Muscle layer of duodenum (tissue), 2 donors: ENCODE measurements around the gene CTNNA2.

Source experiments
- H3K27ac ChIP-seq: one replicate; pipeline ENCODE4 v1.7.0; 2013; ENCODE audit warnings: mild to moderate bottlenecking, low read length
- H3K27me3 ChIP-seq: one replicate; pipeline ENCODE4 v1.7.0; 2013; ENCODE audit warnings: low read depth, mild to moderate bottlenecking, control low read depth, low read length
- H3K36me3 ChIP-seq, 2 donors: one replicate each; pipeline ENCODE4 v1.7.0; 2013; ENCODE audit warnings: low read length in 2 of 2, control low read depth in 1 of 2, mild to moderate bottlenecking in 1 of 2; ENCODE audit not compliant: insufficient read depth in 2 of 2, control insufficient read depth in 1 of 2
- H3K4me1 ChIP-seq, 2 donors: one replicate each; pipeline ENCODE4 v1.7.0; 2013; ENCODE audit warnings: low read length in 2 of 2, mild to moderate bottlenecking in 2 of 2, control low read depth in 1 of 2, moderate library complexity in 1 of 2; ENCODE audit not compliant: insufficient read depth in 2 of 2, control insufficient read depth in 1 of 2
- H3K4me3 ChIP-seq, 2 donors: one replicate each; pipeline ENCODE4 v1.7.0; 2013; ENCODE audit warnings: low read length in 2 of 2, low read depth in 1 of 2, mild to moderate bottlenecking in 1 of 2
- H3K9me3 ChIP-seq, 2 donors: one replicate each; pipeline ENCODE4 v1.7.0; 2013; ENCODE audit warnings: low read length in 2 of 2, control low read depth in 1 of 2, mild to moderate bottlenecking in 1 of 2; ENCODE audit not compliant: control insufficient read depth in 1 of 2
- donor health status: healthy.

Gene CTNNA2

GRCh38 chr2:80040226-80040625, 527.4 kb downstream of the CTNNA2 start:
- no peaks in the 10 kb centered on the region for H3K36me3 ChIP-seq
- H3K27me3 ChIP-seq, result no peaks in the 10 kb centered on the region
- H3K27ac ChIP-seq, result no peak overlapping the region
- H3K9me3 ChIP-seq, result no peaks in the 10 kb centered on the region
- H3K4me1 ChIP-seq, result no peaks in the 10 kb centered on the region
- no peak overlapping the region for H3K4me3 ChIP-seq

- H3K27me3 ChIP-seq, result no peaks in the 10 kb centered on the region
- H3K4me1 ChIP-seq, result no peaks in the 10 kb centered on the region
- no peak overlapping the region for H3K4me3 ChIP-seq
- H3K36me3 ChIP-seq, result no peaks in the 10 kb centered on the region
- H3K27ac ChIP-seq, result no peak overlapping the region
- H3K9me3 ChIP-seq, result no peaks in the 10 kb centered on the region
Observed at GRCh38 chr2:80042635-80043034, 529.8 kb downstream of the CTNNA2 start.

GRCh38 chr2:80048296-80048695, 535.4 kb downstream of the CTNNA2 start:
- no peaks in the 10 kb centered on the region for H3K27me3 ChIP-seq
- no peaks in the 10 kb centered on the region for H3K4me1 ChIP-seq
- no peaks in the 10 kb centered on the region for H3K36me3 ChIP-seq
- H3K4me3 ChIP-seq, result no peak overlapping the region
- H3K9me3 ChIP-seq, result no peaks in the 10 kb centered on the region
- H3K27ac ChIP-seq, result no peak overlapping the region

- Histone ChIP-seq H3K4me3 (no peak overlapping the region), H3K9me3 (no peaks in the 10 kb centered on the region), H3K36me3 (no peaks in the 10 kb centered on the region), H3K4me1 (no peaks in the 10 kb centered on the region), H3K27ac (no peak overlapping the region), H3K27me3 (no peaks in the 10 kb centered on the region)
Observed at GRCh38 chr2:80050246-80050645, 537.4 kb downstream of the CTNNA2 start.

GRCh38 chr2:80053522-80054345, 540.9 kb downstream of the CTNNA2 start:
- Histone ChIP-seq H3K9me3 (no peaks in the 10 kb centered on the region), H3K4me3 (no peak overlapping the region), H3K27ac (no peak overlapping the region), H3K36me3 (no peaks in the 10 kb centered on the region), H3K4me1 (no peaks in the 10 kb centered on the region), H3K27me3 (no peaks in the 10 kb centered on the region)

- Histone ChIP-seq H3K36me3 (no peaks in the 10 kb centered on the region), H3K27me3 (no peaks in the 10 kb centered on the region), H3K4me3 (no peak overlapping the region), H3K4me1 (no peaks in the 10 kb centered on the region), H3K9me3 (no peaks in the 10 kb centered on the region), H3K27ac (no peak overlapping the region)
Observed at GRCh38 chr2:80054346-80054675, 541.5 kb downstream of the CTNNA2 start.

GRCh38 chr2:80057956-80058355, 545.1 kb downstream of the CTNNA2 start:
- H3K4me1 ChIP-seq, result no peaks in the 10 kb centered on the region
- H3K9me3 ChIP-seq, result no peaks in the 10 kb centered on the region
- no peak overlapping the region for H3K27ac ChIP-seq
- H3K4me3 ChIP-seq, result no peak overlapping the region
- no peaks in the 10 kb centered on the region for H3K36me3 ChIP-seq
- no peaks in the 10 kb centered on the region for H3K27me3 ChIP-seq

GRCh38 chr2:80058562-80058961, 545.7 kb downstream of the CTNNA2 start:
- no peaks in the 10 kb centered on the region for H3K4me1 ChIP-seq
- H3K27ac ChIP-seq, result no peak overlapping the region
- no peak overlapping the region for H3K4me3 ChIP-seq
- H3K9me3 ChIP-seq, result no peaks in the 10 kb centered on the region
- H3K36me3 ChIP-seq, result no peaks in the 10 kb centered on the region
- H3K27me3 ChIP-seq, result no peaks in the 10 kb centered on the region

- H3K4me3 ChIP-seq, result no peak overlapping the region
- H3K9me3 ChIP-seq, result no peaks in the 10 kb centered on the region
- H3K4me1 ChIP-seq, result no peaks in the 10 kb centered on the region
- no peaks in the 10 kb centered on the region for H3K36me3 ChIP-seq
- no peak overlapping the region for H3K27ac ChIP-seq
- no peaks in the 10 kb centered on the region for H3K27me3 ChIP-seq
Observed at GRCh38 chr2:80059447-80059846, 546.6 kb downstream of the CTNNA2 start.

GRCh38 chr2:80061881-80062280, 549.0 kb downstream of the CTNNA2 start:
- no peak overlapping the region for H3K27ac ChIP-seq
- H3K36me3 ChIP-seq, result no peaks in the 10 kb centered on the region
- H3K27me3 ChIP-seq, result no peaks in the 10 kb centered on the region
- no peaks in the 10 kb centered on the region for H3K4me1 ChIP-seq
- no peaks in the 10 kb centered on the region for H3K9me3 ChIP-seq
- no peak overlapping the region for H3K4me3 ChIP-seq

- no peaks in the 10 kb centered on the region for H3K27me3 ChIP-seq
- H3K27ac ChIP-seq, result no peak overlapping the region
- no peak overlapping the region for H3K4me3 ChIP-seq
- no peaks in the 10 kb centered on the region for H3K9me3 ChIP-seq
- H3K4me1 ChIP-seq, result no peaks in the 10 kb centered on the region
- no peaks in the 10 kb centered on the region for H3K36me3 ChIP-seq
Observed at GRCh38 chr2:80062298-80062697, 549.4 kb downstream of the CTNNA2 start.
